Cerebellar cortex (tissue), 1 donor: ENCODE measurements around the gene MAP6.

Experiments
- DNase-seq: peaks from one replicate; pipeline ENCODE4 v3.0.0-alpha.2; 2015; ENCODE audit warnings: low spot score

Gene MAP6

GRCh38 chr11:75627906-75628668, 40.8 kb downstream of the MAP6 start:
- DNase-seq, result no peak

DNA sequence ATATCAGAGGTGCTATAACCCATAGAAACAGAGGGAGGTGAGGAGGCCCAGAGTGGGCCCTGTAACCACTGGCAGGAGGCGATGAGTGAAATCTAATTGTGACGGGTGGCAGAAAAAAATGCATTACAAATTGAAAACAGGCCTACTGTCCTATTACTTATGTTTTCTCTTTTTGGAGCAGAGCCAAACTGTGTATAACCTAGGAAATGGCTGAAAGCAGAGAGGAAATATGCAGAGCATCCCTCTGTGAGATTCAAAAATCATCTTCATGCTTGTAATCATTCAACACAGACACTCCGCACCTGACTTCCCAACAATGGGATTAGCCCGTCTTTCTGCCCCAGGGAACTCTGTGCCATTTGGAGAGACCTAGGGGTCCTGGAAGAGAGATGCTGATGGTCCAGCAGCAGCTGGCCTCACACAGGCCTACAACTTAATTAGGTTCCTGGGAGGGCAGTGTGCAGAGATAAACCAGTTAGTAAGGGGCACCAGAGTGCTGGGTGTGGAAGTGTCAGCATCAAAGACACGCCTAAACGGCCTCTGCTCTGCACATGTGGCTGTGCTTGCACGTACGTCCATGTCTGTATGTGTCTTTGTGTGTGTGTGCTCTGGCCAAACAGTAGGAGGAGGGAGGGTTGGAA, 41.8 kb downstream of the MAP6 start:
- no peak for DNase-seq

GRCh38 chr11:75625991-75626888, 42.6 kb downstream of the MAP6 start:
- no peak for DNase-seq

GRCh38 chr11:75625021-75625420, 43.8 kb downstream of the MAP6 start:
- no peak for DNase-seq

GRCh38 chr11:75616281-75616680, 52.6 kb downstream of the MAP6 start:
- DNase-seq, result no peak

GRCh38 chr11:75615751-75616150, 53.1 kb downstream of the MAP6 start:
- DNase-seq, result no peak

GRCh38 chr11:75611823-75612222, 57.0 kb downstream of the MAP6 start:
- DNase-seq, result no peak

GRCh38 chr11:75606099-75606498, 62.7 kb downstream of the MAP6 start:
- DNase-seq, result no peak

- DNase-seq, result no peak
These were observed 64.8 kb downstream of the MAP6 start for GRCh38 chr11:75603791-75604736.

DNA sequence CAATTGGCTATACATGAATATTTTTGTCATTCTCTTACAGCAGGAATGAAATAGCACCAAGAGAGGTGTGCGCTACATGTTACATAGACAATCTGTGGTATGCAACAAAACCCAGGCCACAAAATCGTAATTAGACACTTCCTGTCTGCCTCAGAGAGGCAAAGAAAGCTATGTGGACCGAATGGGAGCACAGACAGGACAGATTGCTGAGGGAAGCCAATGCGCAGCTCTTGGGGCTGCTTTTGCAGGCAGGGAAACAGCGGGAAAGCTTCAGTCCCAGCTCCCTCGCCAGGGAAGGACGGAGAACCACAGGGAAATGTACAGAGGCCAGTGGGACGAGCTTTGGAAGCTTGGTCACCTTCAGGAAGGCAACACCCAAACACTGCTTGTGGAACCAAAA, 65.9 kb downstream of the MAP6 start:
- DNase-seq, result no peak

DNA sequence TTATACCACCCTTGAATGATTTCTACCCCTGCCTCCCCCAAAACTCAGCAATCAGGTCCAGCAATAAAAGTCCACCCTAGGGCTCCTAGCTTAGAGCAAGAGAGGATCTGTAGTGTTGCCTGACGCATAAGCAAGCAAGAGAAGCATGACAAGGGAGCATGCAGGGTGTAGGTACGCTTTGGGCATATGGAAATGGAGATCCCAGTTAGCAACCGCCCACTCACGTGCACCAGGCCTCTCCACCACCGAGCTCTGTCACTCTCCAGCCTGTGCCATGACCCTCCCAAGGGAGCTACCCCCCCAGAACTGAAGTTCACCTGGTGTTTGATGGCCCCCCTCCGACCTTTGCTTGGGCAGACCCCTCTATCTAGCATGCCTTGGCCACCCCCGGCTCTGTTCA, 67.3 kb downstream of the MAP6 start:
- no peak for DNase-seq

DNA sequence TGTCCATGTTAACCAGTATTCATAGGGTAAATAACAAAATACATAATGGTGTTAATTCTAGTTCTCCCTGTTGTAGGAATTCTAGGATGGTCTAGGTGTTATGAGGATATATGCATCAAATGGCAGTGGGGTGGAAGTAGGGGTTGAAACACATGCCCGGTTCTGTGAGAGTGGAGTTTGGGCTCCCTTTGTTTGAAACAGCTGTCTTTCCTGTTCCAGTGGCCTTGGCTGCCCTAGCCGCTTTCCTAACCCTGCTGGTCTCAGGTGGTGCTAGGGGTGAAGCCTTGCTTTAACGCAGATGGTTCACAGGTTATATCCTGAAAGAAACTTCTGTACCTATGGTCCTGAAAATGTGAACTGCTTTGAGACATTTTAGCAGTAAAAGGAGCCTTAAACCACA, 68.5 kb downstream of the MAP6 start:
- DNase-seq, result no peak

- no peak for DNase-seq
These were observed 69.9 kb downstream of the MAP6 start for GRCh38 chr11:75598900-75599299.

DNA sequence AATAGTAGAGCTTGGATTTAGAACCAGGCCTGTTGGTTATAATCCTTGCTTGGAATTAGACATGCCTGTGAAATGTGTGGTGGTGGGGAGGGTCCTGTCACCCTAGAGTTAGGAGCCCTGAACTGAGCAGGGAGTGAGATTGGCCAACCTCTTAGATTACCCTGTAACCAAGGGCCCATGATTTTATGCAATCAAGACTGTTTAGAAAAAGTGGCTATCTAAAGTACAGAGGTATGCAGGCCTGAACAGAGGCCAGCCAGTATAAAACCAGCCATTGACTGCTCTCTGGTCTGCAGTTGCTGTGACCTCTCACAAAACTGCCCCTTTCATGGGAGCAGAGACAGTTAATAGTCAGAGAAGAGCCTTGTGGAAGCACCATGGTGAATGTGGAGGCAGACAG, 70.6 kb downstream of the MAP6 start:
- DNase-seq, result no peak

DNA sequence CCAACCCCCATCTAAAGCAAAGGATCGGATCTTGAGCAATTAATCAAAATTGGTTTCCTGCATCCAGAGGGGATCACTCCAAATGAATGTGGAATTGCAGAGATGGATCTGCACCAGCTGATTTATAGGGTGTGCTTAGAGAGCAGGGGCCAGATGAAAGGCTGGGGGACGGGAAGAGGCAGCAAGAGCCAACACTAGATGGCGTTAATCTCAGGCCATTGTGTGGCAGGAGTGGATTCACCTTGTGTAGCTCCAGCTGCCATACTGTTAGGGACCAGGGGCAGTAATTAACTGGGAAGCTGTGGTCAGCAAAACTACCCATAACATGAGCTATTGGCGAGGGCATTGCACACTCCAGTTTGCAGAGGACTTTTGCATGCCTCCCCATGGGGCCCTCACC, 71.2 kb downstream of the MAP6 start:
- DNase-seq, result peak; percentile 35

DNA sequence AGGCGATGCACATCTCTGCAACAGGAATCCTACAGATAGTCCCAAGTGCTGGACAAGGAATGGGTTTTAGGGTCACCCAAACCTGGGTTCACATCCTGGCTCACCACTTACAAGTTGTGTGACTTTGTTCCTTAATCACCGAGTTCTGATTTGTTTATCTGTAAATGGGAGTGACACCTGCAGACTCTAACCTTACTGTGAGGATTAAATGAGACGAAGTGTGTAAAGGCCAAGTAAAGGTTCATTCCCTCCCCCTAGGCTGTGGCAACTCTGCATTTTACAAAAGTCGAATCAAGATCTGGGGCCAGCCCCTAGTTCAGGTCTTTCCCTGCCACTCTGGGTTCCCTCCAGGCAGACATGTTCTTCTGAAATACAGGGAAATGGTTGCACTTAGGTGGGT, 71.9 kb downstream of the MAP6 start:
- no peak for DNase-seq

DNA sequence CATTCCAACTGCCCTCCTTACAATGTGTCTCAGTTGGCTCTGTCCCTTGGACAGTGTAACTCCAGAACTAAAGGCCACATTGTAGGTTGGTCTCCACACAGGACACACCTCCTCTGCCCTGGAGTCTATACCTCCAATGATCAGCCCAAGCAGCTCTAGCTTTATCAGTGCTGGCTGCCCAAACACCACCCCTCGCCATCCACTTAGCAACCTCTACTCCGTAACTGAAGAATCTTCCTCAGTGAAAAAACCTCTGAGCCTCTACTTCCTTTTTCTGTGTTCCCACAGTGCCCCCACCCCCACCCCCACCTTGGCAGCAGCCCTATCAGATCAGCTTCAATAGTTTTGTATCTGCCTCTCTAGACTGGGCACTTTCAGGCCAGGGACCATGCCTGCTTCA, 73.4 kb downstream of the MAP6 start:
- DNase-seq, result no peak

GRCh38 chr11:75594211-75594610, 74.6 kb downstream of the MAP6 start:
- peak; percentile 26 for DNase-seq

- DNase-seq, result no peak
These were observed 75.4 kb downstream of the MAP6 start for GRCh38 chr11:75593286-75593915.

DNA sequence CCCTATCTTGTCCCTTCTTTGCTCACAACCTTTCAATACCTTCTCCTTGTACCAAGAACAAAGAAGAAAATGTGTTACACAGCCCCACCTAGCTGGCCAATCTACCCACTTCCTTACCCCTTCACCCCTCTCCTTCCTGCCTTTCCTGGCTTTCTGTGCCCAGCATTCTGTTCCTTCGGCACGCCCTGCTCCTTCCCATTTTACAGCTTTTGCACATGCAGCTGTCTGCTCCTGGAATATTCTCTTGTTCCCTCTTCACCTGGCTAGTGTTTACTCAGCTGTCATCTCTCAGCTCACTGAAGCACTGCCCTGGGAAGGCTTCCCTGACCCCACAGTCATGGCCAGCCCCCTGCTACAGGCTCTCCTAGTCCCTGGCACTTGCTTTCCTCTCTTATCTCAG, 76.1 kb downstream of the MAP6 start:
- DNase-seq, result no peak

DNA sequence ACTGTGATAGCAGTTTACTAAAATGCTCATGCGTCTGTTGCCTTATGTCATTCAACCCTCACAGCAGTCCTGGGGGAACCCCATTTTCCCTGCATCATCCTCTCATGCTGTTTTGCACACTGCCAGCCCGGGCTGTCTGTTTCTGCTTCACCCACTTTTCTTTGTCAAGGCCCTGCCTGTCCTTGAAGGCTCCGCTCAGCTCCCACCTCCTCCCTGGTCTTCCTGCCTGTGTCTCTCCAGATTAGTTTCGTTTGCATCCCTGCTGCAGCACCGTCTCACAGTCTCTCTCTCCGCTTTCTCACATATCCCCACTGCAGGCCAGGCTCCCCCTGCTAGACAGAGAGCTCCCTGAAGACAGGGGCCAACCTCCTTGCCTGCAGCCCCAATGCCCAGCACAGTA, 76.9 kb downstream of the MAP6 start:
- no peak for DNase-seq
